K562 (cell line): ENCODE data around the gene RBP7. TPM values are rescaled to one million over a fixed set of nuclear protein-coding genes. Genes with fewer than 3 reads are reported as not detected.

ENCODE experiments used
- BRD9 ChIP-seq: fragments of 450-650 bp; IDR thresholded peaks from 2 replicates; pipeline ENCODE4 v1.6.1; 2018; ENCODE audit warnings: low read depth; ENCODE audit not compliant: partially characterized antibody
- NFIC ChIP-seq: fragments of 450-650 bp; IDR thresholded peaks from 2 replicates; pipeline ENCODE4 v1.6.1; 2017; ENCODE audit warnings: mild to moderate bottlenecking, inconsistent platforms
- RBM22 ChIP-seq: fragments of 200-400 bp; formaldehyde crosslinking; IDR thresholded peaks from 2 replicates; pipeline ENCODE4 v1.6.1; 2018; ENCODE audit warnings: low read length, low read depth; ENCODE audit not compliant: poor library complexity, severe bottlenecking
- THRA ChIP-seq: fragments of 450-650 bp; IDR thresholded peaks from 2 replicates; pipeline ENCODE4 v1.6.1; 2017; ENCODE audit warnings: mild to moderate bottlenecking, moderate library complexity
- ZBTB34 ChIP-seq: fragments of 250-450 bp; sonication (Bioruptor Pico); IDR thresholded peaks from 2 replicates; pipeline ENCODE4 v1.8.0; 2021; ENCODE audit warnings: mild to moderate bottlenecking, moderate library complexity
- ZBTB40 ChIP-seq, 2 experiments: fragments of 450-650 bp in 1 of 2; sonication (generic) in 1 of 2; formaldehyde crosslinking in 1 of 2; IDR thresholded peaks; 2 replicates each; pipeline versions ENCODE4 v1.7.1 to v1.9.0; 2016 to 2022; ENCODE audit warnings: inconsistent platforms in 1 of 2, mild to moderate bottlenecking in 1 of 2, missing genetic modification reagents in 1 of 2
- ZNF609 ChIP-seq: sonication (generic); formaldehyde crosslinking; IDR thresholded peaks from 2 replicates; pipeline ENCODE4 v1.8.1; 2023; ENCODE audit warnings: missing genetic modification reagents, mild to moderate bottlenecking, borderline replicate concordance
- polyA plus RNA-seq, 8 experiments: library from polyadenylated mRNA; depleted of rRNA in 4 of 8; stranded (reverse) in 5 of 8; unstranded in 3 of 8; fragments of >200 nt; fragmentation: Nextera tagmentation in 2 of 8; fragmentation: Illumina TruSeq in 1 of 8; extraction: Ambion mirVana in 2 of 8; extraction: Trizol in 1 of 8; gene quantifications; 2 replicates each; pipeline versions ENCODE4 v1.2.1 to v1.2.3, GENCODE V29; 2011 to 2014; ENCODE audit warnings: inconsistent platforms in 1 of 8, missing spikeins in 1 of 8
- total RNA-seq, 7 experiments: library from RNA; depleted of rRNA in 6 of 7; stranded (reverse); fragments of >200 nt in 6 of 7; fragmentation: Illumina TruSeq in 2 of 7; extraction: Trizol in 2 of 7; gene quantifications; 2 replicates each; pipeline versions ENCODE4 v1.2.1 to v1.2.3, GENCODE V29; 2011 to 2021; ENCODE audit warnings: low replicate concordance in 1 of 7

The RBP7 gene
- total and polyA plus RNA-seq, 9 of the 15 experiments (the other 6 are each of a cell fraction or from before 2014, with no cell fraction given) = not detected

GRCh38 chr1:10032590-10033358 lies 35.7 kb downstream of the RBP7 start, which contains the start of gene UBE4B (continued):
- TF ChIP-seq RBM22 = peak; percentile 96
- 0 out of 2 replicates have a peak, but pooled peaks have one; percentile 20 for TF ChIP-seq NFIC
- no peak for TF ChIP-seq THRA
- TF ChIP-seq ZNF609 (CRISPR knock-in tag) = no peak
- no peak for TF ChIP-seq ZBTB40 (IDR thresholded peaks at IDR 0.05)
- no peak; the same call in 1 of the 2 replicates for TF ChIP-seq ZBTB40 (CRISPR knock-in tag; IDR thresholded peaks at IDR 0.05)
- no peak for TF ChIP-seq BRD9
- TF ChIP-seq ZBTB34 (CRISPR knock-in tag) = no peak
